IPS DF 4.7 (cell line): Measurements from ENCODE around the gene DOCK3.
"Not testable (repeated sequence)": the region's sequence is repeated elsewhere in the genome, so short reads cannot be mapped to it uniquely, and the experiment has no call there.

ENCODE experiments used
- DNase-seq: peaks from one replicate; pipeline ENCODE4 v3.0.0-alpha.2; 2013; ENCODE audit warnings: low spot score; ENCODE audit errors: extremely low read depth

Gene DOCK3

DNA sequence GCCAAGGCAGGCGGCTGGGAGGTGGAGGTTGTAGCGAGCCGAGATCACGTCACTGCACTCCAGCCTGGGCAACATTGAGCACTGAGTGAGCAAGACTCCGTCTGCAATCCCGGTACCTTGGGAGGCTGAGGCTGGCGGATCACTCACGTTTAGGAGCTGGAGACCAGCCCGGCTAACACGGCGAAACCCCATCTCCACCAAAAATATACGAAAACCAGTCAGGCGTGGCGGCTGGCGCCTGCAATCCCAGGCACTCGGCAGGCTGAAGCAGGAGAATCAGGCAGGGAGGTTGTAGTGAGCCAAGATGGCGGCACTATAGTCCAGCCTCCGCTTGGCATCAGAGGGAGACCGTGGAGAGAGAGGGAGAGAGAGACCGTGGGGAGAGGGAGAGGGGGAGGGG is 129.6 kb downstream of the DOCK3 start:
- not testable (repeated sequence) for DNase-seq

DNA sequence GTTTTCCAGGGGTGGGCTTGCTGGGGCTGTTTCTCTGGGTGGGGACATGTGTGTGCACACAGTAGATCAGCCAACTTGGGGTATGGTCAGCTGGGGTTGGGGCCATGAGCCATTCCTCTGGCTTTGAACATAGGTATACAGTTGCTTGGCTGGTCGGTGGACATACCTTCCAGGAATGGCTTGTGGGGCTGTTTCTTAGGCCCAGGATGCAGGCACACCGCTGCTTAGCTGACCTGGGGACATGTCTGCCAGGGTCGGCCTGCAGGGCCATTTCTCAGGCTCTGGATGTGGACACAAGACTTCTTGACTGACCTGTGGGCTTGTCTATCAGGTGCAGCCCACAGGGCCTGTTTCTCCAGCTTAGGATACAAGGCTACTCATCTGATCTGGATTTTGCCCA is 130.6 kb downstream of the DOCK3 start:
- DNase-seq = no peak

GRCh38 chr3:50806031-50806430 is 131.3 kb downstream of the DOCK3 start:
- DNase-seq = no peak

DNA sequence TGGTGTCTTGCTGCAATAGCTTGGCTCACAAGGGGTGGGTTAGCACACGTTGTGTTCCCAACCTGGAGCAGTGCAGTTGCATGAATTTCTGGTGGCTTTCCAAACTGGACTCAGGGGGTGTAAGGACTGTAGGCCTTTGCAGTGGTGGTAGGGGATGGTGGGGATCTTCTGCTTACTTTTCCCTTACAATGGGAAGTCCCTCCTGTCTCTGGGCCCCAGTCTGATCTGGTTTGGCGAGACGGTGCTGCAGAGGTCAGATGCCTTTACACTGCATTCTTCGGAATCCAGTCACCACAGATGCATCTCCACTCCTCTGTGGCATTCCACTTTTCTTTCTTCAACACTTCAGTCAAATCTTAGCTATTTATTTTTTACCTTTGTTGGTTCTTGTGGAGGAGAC is 132.1 kb downstream of the DOCK3 start:
- DNase-seq = peak; percentile 19

GRCh38 chr3:50807266-50807665 is 132.5 kb downstream of the DOCK3 start:
- no peak for DNase-seq

DNA sequence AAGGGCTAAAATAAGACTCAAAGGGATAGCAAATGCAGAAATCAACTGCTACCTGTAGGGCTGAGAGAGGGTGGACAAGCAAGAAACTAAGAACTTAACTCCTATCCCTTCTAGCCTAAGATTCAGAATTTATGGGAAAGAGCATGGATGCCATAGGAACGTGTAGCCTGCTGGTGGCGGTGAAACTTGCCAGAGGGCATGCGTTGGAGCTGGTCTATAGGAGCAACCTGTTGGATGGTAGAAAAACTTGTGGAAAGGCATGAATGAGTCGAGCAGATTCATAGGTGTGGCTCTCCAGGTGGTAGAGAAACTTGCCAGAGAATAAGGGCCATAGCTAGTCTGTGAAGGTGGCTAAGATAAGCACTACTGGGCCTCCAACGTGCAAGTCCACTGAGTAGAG is 137.2 kb downstream of the DOCK3 start:
- no peak for DNase-seq

DNA sequence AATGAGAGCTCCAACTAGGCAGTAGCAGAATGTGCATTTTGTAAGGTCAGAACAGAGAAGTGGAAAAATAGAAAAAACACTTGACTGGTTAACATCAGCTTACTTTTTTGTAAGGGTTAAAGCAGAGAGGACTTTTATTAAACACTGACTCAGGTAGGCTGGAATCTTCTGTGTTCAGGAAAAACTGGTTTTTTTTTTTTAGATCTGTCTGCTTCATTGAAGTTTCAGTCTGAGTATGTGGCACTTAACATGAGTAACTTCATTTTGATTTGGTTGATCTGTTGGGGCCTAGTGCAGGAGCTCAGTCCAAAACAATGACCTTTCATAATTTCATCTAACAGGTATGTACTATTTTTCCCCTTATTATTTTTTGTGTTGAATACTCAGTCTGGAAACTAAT is 141.1 kb downstream of the DOCK3 start:
- DNase-seq = no peak

DNA sequence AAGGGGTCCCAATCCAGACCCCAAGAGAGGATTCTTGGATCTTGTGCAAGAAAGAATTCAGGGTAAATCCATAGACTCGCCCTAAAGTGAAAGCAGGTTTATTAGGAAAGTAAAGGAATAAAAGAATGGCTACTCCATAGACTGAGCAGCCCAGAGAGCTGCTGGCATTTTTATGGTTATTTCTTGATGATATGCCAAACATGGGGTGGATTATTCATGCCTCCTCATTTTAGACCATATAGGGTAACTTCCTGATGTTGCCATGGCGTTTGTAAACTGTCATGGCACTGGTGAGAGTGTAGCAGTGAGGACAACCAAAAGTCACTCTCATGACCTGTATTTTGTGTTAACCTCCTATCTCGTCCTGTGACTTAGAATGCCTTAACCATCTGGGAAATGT is 142.2 kb downstream of the DOCK3 start:
- DNase-seq = no peak

- peak; percentile 25 for DNase-seq
Observed at GRCh38 chr3:50817756-50818529, 143.2 kb downstream of the DOCK3 start.

DNA sequence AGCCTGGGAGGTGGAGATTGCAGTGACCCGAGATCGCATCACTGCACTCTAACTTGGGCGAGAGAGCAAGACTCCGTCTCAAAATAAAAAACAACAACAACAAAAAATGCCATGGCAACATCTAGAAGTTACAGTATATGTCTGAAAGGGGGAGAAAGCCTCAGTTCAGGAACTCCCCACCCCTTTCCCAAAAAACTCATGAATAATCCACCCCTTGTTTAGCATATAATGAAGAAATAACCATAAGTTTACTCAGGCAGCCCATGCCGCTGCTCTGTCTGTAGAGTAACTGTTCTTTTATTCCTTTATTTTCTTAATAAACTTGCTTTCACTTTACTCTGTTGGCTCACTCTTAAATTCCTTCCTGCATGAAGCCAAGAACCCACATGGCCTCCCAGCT is 145.2 kb downstream of the DOCK3 start:
- DNase-seq = no peak

DNA sequence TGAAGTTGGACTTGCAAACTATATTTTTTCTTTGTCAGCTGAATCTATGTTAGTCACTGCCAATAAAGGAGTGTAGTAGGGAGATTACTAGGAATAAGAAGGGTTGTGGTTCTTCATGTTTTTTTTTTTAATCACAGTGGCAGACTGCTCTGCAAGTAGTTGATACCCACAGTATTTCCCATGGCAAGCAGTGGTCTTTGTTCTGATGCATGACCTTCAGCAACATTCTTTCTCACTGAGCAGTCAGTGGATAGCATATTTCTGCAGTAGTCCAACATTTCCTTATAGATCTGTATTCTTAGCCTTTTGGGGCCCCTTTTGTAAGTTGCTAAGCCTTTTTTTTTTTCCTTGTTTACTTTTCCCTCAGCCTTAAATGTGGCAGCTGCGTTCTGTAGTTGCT is 151.1 kb downstream of the DOCK3 start:
- no peak for DNase-seq

GRCh38 chr3:50830451-50830850 is 155.7 kb downstream of the DOCK3 start:
- no peak for DNase-seq

GRCh38 chr3:50831009-50831408 is 156.3 kb downstream of the DOCK3 start:
- not testable (repeated sequence) for DNase-seq

- no peak for DNase-seq
Observed at GRCh38 chr3:50840983-50841489, 166.3 kb downstream of the DOCK3 start.

DNA sequence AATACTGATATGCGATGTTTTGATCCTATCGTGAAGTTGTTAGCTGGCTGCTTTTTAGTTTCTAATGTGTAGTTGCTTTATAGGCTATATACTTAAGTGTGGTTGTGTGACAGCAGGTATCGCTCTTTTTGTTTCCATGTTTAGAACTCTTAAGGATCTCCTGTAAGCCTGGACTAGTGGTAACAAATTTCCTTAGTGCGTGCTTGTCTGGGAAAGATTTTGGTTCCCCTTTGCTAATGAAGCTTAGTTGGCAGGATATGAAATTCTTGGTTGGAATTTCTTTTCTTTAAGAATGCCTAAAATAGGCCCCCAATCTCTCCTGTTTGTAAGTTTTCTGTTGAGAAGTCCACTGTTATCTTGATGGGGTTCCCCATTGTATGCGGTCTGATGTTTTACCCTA is 173.6 kb downstream of the DOCK3 start:
- no peak for DNase-seq

DNA sequence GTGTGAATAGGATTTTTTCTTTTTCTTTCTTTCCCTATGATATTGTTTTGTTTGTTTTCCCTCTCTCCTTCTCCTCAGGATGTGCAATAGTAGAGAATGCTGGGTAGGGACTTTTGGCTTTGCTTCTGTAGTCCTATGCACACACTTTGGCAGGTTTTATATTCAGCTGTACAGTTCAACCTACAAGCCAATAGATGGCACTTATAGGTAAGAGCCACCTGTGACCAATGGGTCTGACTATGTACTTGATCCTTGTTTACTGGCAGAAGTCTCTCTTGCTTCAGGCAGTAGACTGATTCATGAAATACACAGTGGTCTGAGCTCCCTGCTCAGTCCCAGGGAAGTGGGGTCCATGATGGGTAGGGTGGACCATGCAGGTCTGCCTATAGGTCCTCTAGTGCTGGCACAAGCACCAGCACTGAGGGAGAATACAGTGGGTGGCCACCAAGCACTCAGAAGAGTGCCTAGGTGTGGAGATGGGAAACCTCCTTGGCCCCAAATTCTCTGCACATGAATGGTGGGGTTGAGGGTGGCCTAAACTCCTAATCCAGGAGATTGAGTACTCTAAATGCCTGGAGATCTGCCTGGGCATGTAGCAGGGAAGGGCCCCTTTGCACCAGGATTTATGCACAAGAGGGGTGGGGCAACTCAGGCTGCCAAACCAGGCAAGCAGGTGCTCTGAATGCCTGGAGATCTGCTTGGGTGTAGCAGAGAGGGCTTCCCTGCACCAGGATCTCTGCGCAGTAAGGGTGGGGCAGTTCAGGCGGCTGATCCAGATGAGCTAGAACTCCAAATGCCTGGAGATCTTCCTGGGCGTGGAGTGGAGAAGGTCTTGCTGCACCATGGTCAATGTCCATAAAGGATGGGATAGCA is 176.1 kb downstream of the DOCK3 start:
- no peak for DNase-seq

GRCh38 chr3:50853936-50854335 is 179.2 kb downstream of the DOCK3 start:
- no peak for DNase-seq

DNA sequence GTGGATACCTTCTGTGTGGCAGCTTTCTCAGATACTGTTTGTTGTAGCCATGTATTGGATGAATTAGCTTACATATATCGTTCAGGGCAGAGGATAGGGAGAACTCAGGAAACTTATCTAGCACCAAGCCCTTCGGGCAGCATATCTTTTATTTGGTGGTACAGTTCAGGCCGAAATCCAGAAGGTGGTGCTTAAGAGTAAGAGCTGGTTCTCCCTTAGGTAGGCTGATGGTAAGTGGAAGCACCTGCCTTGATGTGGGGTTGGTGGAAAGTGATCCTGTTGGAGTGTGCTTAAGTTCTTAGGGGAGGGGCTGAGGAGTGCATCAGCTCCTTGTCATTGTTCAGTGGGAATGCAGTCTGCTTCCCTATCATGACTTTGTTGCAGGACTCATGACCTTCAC is 187.5 kb downstream of the DOCK3 start:
- peak; percentile 22 for DNase-seq

GRCh38 chr3:50873376-50874157 is 198.8 kb downstream of the DOCK3 start:
- no peak for DNase-seq

GRCh38 chr3:50874876-50875275 is 200.1 kb downstream of the DOCK3 start:
- DNase-seq = not testable (repeated sequence)

DNA sequence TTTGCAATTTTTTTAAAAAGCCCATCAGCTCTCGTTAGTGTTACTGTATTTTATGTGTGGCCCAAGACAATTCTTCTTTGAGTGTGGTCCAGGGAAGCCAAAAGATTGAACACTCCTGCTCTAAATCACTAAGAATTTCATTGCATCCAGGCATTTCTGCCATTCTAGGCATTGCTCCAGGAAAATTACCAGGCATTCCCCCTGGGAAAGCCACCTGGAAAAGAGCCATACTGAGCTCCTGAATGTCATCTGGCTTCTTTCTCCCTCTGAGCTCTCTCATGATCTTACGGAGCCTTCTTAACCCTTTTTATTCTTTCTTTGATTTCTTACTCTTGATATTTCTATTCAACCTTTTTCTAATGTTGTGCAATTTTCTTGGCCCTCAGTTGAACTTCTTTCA is 202.2 kb downstream of the DOCK3 start:
- DNase-seq = no peak

GRCh38 chr3:50882733-50883132 is 208.0 kb downstream of the DOCK3 start:
- DNase-seq = not testable (repeated sequence)
